Femur (tissue), 1 donor: ENCODE data around the gene PIGS.

Source experiments
- DNase-seq: peaks from one replicate; pipeline ENCODE4 v3.0.0-alpha.2; 2017

The PIGS gene

GRCh38 chr17:28505986-28506665, 65.2 kb downstream of the PIGS start, which contains the start of gene FOXN1:
TSS of gene FOXN1 (plus strand) at chr17:28506348. CDS start at chr17:28523970, 17,622 bp downstream.
- DNase-seq: no peak

GRCh38 chr17:28503420-28503819, 67.9 kb downstream of the PIGS start:
- no peak for DNase-seq
